ENCODE data around the gene SLC12A1.

GRCh38 chr15:48176957-48177356 is 29.1 kb upstream of the SLC12A1 start:
- no peak for TF ChIP-seq CTCF (IDR thresholded peaks at IDR 0.05; ENCODE audit: borderline replicate concordance, extremely low read depth, low read length, poor library complexity, severe bottlenecking)
- no peak for TF ChIP-seq EZH2 (IDR thresholded peaks at IDR 0.05; ENCODE audit: borderline replicate concordance, low read depth, low read length, severe bottlenecking)
